ENCODE measurements around the gene HERPUD2.
"Not testable (repeated sequence)": the region's sequence is repeated elsewhere in the genome, so short reads cannot be mapped to it uniquely, and the experiment has no call there.

HERPUD2 gene

DNA sequence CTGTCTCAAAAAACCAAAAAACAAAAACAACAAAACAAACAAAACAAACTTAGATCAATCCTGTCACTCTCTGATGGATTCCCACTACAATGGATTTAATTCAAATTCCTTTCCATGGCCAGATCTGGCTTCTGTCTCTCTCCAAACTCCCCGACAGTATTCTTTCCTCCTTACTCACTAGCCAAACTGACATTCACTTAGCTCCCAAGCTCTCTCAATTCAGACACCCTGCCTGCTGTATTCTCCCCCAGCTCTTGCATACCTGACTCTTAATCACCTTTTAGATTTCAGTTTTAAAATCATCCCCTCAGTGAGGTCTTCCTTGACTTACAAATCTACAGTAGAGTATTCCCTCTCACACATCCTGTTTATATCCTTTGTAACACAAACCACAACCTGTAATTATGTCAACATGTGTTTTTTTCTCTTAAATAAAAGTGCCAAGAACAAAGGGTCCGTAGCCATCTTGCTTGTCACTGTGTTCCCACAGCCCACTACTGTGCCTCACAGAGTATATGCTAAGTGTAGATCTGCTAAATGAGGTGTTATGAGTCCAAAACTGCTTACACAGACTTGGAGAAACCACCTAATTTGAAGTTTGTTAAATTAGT is 14.4 kb downstream of the HERPUD2 start:
- no peak for DNase-seq (ENCODE audit: low read depth, low spot score)

- DNase-seq (ENCODE audit: low read depth, low spot score): no peak
Observed at GRCh38 chr7:35677582-35678356, 17.2 kb downstream of the HERPUD2 start.

DNA sequence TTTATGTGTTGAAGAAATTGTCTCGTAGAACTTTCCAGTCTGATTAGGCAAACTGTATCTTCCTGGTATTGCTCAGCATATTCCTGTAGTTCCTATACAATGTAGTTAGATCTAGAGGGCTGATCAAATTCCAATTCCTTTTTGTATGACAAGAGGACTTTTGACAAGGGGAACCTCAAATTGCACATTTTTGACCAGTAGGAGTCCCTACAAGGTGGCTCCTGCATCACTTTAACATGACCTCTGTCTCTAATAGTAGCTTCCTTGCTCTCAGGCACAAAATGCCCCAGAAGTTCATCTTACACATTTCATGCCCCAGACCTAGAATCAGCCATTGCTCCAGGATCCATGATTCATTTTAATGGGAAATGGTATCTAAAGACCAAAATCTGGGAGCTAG is 18.7 kb downstream of the HERPUD2 start:
- no peak for DNase-seq (ENCODE audit: low read depth, low spot score)

- no peak for DNase-seq (ENCODE audit: low read depth, low spot score)
Observed at GRCh38 chr7:35670856-35671569, 23.9 kb downstream of the HERPUD2 start.

DNA sequence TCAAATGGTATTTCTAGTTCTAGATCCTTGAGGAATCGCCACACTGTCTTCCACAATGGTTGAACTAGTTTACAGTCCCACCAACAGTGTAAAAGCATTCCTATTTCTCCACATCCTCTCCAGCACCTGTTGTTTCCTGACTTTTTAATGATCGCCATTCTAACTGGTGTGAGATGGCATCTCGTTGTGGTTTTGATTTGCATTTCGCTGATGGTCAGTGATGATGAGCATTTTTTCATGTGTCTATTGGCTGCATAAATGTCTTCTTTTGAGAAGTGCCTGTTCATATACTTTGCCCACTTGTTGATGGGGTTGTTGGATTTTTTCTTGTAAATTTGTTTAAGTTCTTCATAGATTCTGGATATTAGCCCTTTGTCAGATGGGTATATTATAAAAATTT is 34.5 kb downstream of the HERPUD2 start:
- not testable (repeated sequence) for DNase-seq (ENCODE audit: low read depth, low spot score)

- DNase-seq (ENCODE audit: low read depth, low spot score): no peak
Observed at GRCh38 chr7:35658606-35659201, 36.2 kb downstream of the HERPUD2 start.

DNA sequence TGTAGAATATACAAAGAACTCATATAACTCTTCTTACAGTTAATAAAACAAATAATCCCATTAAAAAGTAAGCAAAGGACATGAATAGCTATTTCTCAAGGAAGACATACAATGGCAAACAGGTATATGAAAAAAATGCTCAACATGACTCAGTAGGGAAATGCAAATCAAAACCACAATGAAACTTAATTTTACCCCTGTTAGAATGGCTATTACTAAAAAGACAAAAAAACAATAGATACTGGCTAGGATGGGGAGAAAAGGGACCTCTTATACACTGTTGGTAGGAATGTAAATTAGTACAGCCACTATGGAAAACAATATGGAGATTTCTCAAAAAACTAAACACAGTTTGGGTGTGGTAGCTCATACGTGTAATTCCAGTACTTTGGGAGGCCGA is 37.8 kb downstream of the HERPUD2 start:
- DNase-seq (ENCODE audit: low read depth, low spot score): no peak

DNA sequence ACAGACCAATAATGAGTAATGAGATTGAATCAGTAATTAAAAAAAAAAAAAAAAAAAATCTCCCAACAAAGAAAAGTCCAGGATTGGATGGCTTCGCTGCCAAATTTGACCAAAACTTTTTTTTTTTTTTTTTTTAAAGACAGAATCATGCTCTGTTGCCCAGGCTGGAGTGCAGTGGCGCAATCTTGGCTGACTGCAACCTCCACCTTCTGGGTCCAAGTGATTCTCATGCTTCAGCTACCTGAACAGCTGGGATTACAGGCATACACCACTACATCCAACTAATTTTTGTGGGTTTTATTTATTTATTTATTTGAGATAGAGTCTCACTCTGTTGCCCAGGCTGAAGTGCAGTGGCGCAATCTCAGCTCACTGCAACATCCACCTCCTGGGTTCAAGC is 40.4 kb downstream of the HERPUD2 start:
- DNase-seq (ENCODE audit: low read depth, low spot score): not testable (repeated sequence)

DNA sequence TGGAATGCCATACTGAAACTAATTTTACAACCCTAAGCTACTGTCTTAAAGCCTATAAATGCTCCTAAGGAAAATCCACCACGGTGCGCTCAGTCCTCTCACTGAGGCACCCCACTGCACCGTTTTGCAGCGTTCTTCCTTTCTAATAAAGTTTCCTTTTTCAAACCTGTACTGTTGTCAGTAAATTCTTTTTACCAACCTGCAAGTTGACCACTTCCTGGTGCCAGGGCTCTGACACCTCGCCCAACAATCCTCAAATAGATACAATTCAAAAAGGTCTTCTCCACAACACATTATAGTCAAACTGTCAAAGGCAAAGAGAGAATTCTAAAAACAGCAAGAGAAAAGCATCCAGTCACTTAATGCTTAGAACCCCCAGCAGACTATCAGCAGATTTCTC is 42.8 kb downstream of the HERPUD2 start:
- no peak for DNase-seq (ENCODE audit: low read depth, low spot score)

GRCh38 chr7:35650751-35651150 is 44.2 kb downstream of the HERPUD2 start:
- DNase-seq (ENCODE audit: low read depth, low spot score): no peak

DNA sequence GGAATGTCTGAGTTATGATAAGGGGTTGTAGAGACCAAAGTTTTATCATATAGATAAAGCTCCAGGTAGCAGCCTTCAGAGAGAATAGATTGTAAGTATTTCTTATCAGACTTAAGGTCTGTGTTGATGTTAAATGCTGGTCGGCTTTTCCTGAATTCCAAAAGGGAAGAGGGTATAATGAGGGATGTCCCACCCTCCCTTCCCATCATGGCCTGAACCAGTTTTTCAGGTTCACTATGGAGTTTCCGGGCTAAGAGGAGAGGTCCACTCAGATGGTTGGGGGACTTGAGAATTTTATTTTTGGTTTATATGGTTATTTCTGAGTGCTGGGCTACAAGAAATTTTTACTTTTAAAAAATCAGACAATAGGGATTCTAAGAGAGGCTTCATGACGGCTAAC is 45.2 kb downstream of the HERPUD2 start:
- DNase-seq (ENCODE audit: low read depth, low spot score): no peak

GRCh38 chr7:35648367-35648766 is 46.6 kb downstream of the HERPUD2 start:
- no peak for DNase-seq (ENCODE audit: low read depth, low spot score)

DNA sequence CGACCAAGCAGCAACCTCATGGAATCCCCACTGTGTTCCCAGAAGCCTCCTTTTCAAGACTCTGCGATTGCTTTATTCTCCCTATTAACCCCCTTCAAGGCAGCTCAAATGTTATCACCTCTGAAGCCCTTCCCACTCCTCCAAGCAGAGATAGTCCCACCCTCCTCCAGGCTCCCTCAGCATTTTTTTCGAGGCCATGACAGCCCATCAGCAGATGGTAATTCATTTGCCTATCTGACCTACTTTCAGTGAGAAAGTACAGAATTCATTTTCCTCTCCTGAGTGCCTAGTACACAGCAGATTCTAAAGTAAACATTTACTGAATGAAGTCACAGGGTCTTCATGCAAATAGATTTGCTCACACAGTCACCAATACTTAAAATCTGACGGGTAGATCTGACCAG is 47.8 kb downstream of the HERPUD2 start:
- DNase-seq (ENCODE audit: low read depth, low spot score): no peak

DNA sequence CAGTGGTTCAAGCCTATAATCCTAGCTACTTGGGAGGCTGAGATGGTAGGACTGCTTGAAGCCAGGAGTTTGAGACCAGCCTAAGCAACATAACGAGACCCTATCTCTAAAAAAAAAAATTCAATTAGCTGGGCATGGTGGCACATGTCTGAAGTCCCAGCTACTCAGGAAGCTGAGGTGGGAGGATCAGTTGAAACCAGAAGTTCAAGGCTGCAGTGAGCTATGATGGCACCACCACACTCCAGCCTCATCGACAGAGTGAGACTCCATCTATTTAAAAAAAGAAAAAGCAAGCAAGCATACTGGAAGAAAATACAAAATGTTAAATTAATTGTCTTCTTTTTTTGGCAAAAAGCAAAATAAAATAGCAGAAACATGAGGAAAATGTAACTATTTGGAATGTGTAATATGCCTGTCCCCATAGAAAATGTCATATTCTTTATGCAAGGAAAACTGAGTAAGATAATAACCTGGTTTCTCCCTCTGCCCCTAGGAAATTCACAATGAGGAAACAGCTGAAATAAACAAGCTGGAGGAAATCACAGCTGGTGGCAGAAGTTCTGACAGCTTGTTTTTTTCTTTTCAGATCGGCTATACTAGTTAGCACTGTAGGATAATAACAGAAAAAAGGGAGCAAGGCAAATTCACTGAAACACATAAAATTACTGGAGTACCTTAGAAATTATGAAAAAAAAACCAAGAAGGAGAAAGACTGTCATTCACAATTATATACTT is 48.5 kb downstream of the HERPUD2 start:
- no peak for DNase-seq (ENCODE audit: low read depth, low spot score)

GRCh38 chr7:35645691-35646090 is 49.2 kb downstream of the HERPUD2 start:
- DNase-seq (ENCODE audit: low read depth, low spot score): no peak

- no peak for DNase-seq (ENCODE audit: low read depth, low spot score)
Observed at GRCh38 chr7:35630024-35630972, 64.6 kb downstream of the HERPUD2 start.

DNA sequence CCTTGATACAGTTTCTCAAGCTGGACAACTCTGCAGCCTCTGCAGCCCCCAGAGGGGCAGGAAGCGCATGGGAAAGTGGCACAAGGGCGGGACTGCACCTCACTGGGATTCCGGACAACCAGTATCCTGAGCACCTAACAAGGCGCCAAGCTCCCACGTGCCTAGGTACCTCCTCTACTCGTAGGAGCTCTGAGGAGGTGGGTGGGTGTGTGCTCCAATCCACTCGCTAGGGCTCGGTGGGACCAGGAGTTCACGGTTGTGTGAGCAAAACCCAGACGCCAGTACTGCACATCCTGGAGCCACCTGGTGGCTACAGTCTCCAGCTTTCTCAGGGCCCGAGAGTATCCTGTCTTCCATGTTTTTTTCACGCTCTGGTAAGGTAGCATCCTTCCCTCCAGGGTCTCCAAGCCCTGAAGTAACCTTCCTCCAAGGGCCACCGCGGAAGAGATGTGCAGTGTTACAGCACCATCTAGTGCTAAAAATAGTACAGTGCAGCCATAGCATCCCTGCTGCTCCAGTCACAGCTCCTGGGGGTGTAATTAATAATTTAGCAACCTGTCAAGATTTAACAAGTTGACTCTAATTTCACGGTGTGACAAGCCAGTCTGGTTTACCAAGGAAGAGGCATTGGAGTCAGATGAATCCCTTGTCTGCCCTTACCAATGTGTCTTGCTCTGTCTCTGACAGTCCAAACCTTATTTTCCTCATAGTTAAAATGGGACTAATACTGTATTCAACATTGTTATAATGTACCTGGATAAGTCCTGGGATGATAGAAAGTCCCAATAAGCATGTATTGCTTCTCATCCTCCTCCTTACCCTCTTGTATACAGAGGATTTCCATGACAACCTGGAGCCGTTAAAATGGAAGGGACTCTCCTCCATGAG is 70.4 kb downstream of the HERPUD2 start:
- DNase-seq (ENCODE audit: low read depth, low spot score): peak; percentile 4

DNA sequence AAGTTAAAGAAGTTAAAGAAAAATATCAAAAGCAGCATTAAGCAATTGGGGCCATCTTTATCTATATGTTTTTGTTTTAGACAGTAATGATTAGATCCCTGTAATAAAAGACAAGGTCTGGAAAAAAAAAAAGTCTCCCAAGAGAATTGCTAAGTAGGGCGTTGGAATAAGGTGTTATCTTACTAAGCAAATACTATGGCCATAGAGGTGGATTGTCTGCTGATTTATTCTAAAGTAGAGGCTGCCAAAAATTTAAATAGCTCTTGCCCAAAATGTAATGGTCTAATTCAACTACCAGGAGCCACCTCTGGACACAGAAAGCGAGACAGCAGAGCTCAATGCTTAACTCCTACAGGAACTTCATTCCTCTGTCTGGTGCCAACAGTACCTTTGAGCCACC is 71.6 kb downstream of the HERPUD2 start:
- DNase-seq (ENCODE audit: low read depth, low spot score): no peak

GRCh38 chr7:35619863-35620262 is 75.1 kb downstream of the HERPUD2 start:
- DNase-seq (ENCODE audit: low read depth, low spot score): no peak

DNA sequence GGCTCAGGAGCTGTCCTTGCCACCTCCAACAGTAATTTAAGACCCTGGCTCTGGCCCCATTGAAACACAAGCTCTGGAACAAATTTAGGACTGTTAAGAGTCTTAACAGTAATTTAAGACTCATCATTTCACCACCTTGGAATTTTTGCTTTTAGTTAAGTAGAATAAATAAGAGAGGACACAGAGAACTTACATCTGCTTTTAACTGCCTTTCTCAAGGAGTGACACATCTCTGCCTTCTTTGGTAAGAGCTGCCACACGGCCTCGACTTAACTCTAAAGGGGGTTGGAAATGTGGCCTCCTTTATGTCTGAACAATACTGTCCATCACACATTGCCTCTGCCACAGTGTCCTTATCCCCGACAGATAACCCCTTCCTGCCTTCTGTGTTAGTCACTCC is 77.9 kb downstream of the HERPUD2 start:
- no peak for DNase-seq (ENCODE audit: low read depth, low spot score)

Data from activated CD4-positive, CD25-positive, alpha-beta regulatory T cell treated with anti-CD3 and anti-CD28 coated beads, Interleukin-2, amount 50 U/mL, for 16 hours (primary cell).